OCI-LY1 (cell line): ENCODE measurements around the gene PROC.

ENCODE experiments used
- EZH2 ChIP-seq: fragments of 200-600 bp; sonication (generic), shearing (Covaris generic); IDR thresholded peaks from 2 replicates; pipeline ENCODE4 v1.8.0; 2017; ENCODE audit warnings: borderline replicate concordance, mixed run types, mild to moderate bottlenecking, antibody characterized with exemption, low read length, moderate library complexity, mixed read lengths
- TF ChIP-seq, protein P1 (sequence below): fragments of 200-600 bp; sonication (generic), shearing (Covaris generic); IDR thresholded peaks from 2 replicates; pipeline ENCODE4 v1.5.1; 2017; ENCODE audit warnings: mild to moderate bottlenecking, antibody characterized with exemption, low read length, moderate library complexity, mixed read lengths

DNA sequence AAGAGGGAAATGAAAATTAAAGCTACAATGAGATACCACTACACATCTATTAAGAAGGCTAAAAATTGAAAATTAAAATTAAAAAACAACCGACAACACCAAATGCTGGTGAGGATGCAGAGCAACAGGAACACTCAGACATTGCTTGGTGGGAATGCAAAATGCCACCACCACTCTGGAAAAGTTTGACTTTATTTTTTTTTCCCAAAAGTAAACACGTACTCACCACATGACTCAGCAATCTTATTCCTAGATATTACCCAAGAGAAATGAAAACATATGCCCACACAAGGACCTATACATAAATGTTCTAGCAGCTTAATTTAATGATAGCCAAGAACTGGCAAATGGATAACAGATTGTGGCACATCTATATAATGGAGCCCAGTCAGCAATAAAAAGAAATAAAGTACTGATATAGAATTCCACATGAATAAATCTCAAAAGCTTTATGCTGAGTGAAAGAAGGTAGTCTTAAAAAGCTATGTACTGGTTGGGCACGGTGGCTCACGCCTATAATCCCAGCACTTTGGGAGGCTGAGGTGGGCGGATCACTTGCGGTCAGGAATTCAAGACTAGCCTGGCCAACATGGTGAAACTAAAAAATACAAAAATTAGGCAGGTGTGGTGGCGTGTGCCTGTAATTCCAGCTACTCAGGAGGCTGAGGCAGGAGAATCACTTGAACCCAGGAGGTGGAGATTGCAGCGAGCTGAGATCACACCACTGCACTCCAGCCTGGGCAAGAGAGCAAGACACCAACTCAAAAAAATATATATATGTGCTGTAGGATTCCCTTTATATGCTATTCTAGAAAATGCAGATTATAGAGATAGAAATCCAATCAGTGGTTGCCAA is 4.2 kb upstream of the PROC start:
- TF ChIP-seq, protein P1, sequence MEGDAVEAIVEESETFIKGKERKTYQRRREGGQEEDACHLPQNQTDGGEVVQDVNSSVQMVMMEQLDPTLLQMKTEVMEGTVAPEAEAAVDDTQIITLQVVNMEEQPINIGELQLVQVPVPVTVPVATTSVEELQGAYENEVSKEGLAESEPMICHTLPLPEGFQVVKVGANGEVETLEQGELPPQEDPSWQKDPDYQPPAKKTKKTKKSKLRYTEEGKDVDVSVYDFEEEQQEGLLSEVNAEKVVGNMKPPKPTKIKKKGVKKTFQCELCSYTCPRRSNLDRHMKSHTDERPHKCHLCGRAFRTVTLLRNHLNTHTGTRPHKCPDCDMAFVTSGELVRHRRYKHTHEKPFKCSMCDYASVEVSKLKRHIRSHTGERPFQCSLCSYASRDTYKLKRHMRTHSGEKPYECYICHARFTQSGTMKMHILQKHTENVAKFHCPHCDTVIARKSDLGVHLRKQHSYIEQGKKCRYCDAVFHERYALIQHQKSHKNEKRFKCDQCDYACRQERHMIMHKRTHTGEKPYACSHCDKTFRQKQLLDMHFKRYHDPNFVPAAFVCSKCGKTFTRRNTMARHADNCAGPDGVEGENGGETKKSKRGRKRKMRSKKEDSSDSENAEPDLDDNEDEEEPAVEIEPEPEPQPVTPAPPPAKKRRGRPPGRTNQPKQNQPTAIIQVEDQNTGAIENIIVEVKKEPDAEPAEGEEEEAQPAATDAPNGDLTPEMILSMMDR: no peak
- no peak for TF ChIP-seq EZH2
